Epidermal melanocyte (primary cell): Measurements from ENCODE around the gene BUD31.

Source experiments
- DNase-seq: peaks from one replicate; pipeline ENCODE4 v3.0.0; 2011; ENCODE audit warnings: low spot score; ENCODE audit not compliant: insufficient read length

BUD31 gene

DNA sequence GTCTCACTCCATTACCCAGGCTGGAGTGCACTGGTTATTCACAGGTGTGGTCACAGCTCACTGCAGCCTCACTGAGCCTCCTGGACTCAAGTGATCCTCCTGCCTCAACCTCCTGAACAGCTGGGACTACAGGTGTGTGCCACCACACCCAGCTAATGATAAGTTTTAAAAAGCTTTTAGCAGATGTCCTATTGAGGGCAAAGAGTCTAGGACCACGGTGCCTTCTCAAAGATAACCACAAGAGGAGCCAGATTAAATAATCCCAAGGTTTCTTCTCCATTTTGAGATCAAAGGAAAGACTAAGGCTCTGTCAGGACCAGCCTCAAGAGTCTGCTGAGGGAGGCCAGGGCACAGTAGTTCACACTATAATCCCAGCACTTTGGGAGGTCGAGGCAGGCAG lies 52.5 kb downstream of the BUD31 start:
- no peak for DNase-seq

DNA sequence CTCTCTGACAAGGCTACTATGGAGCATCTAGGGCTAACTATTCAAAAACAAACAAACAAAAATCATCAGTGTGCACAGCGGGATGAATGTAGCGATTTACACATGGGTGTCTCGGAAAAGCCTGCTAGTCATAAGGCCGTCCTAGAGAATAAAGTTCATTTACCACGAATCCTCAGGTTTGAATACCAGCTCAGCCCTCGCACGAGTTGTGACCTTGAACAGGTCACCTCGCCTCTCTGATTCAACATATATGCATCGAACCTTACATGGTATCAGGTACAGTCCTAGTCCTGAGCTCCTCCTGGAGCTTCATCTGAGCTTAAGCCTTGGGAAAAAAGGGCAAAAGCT lies 56.6 kb downstream of the BUD31 start:
- no peak for DNase-seq

DNA sequence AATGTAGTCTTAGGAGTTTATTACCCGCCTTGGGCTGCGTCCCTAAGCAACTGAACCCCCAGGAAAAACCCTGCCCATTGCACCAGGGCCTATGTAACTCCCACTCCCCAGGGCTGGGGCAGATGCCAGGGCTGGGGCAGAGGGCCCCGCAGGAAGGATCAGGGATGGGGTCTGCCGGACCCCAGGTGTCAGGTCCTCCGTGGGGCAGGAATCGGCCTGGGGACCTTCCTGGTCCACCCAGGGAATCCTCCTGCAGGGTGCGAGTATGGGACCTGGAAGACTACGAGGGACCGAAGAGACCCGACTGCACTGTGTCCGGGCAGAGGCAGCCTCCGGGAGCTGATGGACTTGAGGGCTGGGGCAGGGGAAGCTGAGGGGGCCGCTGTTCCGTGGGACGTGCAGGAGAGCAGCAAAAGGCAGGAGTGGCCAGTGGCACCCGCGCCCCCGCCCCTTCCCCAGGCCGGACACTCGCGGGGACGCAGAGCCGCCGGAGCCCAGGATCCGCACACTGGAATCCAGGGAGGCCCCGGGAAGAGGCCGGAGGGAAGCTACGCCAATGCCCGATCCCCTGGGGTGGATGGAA lies 59.7 kb downstream of the BUD31 start:
- no peak for DNase-seq
